ENCODE results near the gene PACSIN1. TPM values are rescaled to one million over a fixed set of nuclear protein-coding genes. Genes with fewer than 3 reads are reported as not detected.

PACSIN1 gene
- total RNA-seq, 1 donor from 2014 or later: 0.11 TPM

DNA sequence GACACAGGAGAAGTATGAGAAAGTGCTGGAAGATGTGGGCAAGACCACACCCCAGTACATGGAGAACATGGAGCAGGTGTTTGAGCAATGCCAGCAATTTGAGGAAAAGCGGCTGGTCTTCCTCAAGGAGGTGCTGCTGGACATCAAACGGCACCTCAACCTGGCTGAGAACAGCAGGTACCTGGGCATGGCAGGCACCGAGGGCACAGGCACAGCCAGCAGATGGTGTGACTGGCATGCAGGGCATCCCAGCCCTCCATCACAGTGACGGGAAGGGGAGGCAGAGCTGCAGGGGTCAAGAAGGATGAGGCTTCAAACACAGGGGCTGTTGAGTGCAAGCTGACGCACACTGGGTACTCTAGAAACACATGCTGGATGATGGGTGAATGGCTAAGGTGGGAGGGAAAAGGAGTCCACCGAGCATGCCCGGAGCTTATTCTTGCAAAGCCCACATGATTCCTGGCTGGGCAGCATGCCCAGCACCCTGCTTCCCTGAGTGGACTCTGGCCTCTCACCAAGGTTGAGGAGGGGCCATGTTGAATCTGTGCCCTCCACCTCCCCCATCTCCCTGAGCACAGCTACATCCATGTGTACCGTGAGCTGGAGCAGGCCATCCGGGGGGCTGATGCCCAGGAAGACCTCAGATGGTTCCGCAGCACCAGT, 63.9 kb downstream of the PACSIN1 start:
- ATAC-seq (ENCODE audit: low read depth): no peak
- Mint-ChIP-seq H3K36me3 (ENCODE audit: low read depth) (no peaks in the 10 kb centered on the region), H3K27ac (no peak overlapping the region), H3K27me3 (no peaks in the 10 kb centered on the region), H3K4me1 (peaks cover 7% of the 10 kb centered on the region), H3K4me3 (no peak overlapping the region), H3K9me3 (no peaks in the 10 kb centered on the region)
- TF ChIP-seq, protein P1, sequence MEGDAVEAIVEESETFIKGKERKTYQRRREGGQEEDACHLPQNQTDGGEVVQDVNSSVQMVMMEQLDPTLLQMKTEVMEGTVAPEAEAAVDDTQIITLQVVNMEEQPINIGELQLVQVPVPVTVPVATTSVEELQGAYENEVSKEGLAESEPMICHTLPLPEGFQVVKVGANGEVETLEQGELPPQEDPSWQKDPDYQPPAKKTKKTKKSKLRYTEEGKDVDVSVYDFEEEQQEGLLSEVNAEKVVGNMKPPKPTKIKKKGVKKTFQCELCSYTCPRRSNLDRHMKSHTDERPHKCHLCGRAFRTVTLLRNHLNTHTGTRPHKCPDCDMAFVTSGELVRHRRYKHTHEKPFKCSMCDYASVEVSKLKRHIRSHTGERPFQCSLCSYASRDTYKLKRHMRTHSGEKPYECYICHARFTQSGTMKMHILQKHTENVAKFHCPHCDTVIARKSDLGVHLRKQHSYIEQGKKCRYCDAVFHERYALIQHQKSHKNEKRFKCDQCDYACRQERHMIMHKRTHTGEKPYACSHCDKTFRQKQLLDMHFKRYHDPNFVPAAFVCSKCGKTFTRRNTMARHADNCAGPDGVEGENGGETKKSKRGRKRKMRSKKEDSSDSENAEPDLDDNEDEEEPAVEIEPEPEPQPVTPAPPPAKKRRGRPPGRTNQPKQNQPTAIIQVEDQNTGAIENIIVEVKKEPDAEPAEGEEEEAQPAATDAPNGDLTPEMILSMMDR (IDR thresholded peaks at IDR 0.05): no peak
- DNase-seq: no peak
- intact Hi-C loops (cut with micrococcal nuclease): loop anchor here (5.0 to 10.0 kb wide), 2 partner anchors 62 to 225 kb away; partner anchors contain the start of genes PACSIN1 and SNRPC
- CTCF ChIA-PET: no interaction called here
- POLR2A ChIA-PET: no interaction called here

DNA sequence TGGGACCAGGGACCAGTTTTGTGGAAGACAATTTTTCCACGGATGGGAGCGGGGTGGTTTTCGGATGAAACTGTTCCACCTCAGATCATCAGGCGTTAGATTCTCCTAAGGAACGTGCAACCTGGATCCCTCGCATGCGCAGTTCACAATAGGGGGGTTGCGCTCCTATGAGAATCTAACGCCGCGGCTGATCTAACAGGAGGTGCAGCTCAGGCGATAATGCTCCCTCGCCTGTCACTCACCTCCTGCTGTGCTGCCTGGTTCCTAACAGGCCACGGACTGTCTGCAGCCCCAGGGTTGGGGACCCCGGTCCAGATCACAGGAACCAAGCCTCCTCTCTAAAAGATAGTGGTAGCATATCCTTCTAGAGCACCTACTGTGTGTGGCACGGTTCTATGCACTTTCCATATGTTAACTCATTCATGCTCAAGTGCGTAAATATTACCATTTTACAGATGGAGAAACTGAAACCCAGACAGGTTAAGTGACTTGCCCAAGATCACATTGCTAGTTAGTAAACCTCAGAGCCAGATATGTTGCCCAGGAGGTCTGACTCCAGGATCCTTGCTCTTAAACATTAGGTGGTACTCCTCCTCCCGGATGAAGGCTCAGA, 65.0 kb downstream of the PACSIN1 start:
- no peaks in the 10 kb centered on the region for H3K27me3 Mint-ChIP-seq
- peaks cover 7% of the 10 kb centered on the region for H3K4me1 Mint-ChIP-seq
- H3K4me3 Mint-ChIP-seq: no peak overlapping the region
- ATAC-seq (ENCODE audit: low read depth): no peak
- H3K36me3 Mint-ChIP-seq (ENCODE audit: low read depth): no peaks in the 10 kb centered on the region
- no peak overlapping the region for H3K27ac Mint-ChIP-seq
- no peak for DNase-seq
- intact Hi-C loops (cut with micrococcal nuclease): no loop called here
- TF ChIP-seq, protein P1 (IDR thresholded peaks at IDR 0.05): no peak
- ChIA-PET CTCF (interaction anchor here (0.6 kb wide), 1 partner anchor 125 kb away, joined by 3 read pairs; no protein-coding TSS in a partner anchor), POLR2A (no interaction called here)
- H3K9me3 Mint-ChIP-seq: no peaks in the 10 kb centered on the region

DNA sequence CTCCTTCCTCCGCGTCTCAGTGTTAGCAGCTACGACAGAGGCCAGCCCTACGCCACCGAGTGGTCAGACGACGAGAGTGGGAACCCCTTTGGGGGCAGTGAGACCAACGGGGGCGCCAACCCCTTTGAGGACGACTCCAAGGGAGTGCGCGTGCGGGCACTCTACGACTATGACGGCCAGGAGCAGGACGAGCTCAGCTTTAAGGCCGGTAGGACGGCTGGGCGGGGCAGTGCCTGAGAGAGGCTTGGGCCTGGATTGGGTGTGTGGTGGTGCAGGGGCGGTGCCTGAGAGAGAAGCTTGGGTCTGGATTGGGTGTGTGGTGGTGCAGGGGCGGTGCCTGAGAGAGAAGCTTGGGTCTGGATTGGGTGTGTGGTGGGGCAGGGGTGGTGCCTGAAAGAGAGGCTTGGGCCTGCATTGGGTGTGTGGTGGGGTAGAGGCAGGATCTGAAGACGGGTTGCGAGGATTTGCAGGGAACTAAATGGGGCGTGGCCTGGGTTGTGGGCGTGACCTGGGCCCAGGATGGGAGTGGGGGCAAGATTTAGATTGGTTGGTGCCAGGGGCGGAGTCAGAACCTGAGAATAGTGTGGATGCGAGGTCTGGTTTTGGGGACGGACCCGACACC, 65.8 kb downstream of the PACSIN1 start:
- Mint-ChIP-seq H3K36me3 (ENCODE audit: low read depth) (no peaks in the 10 kb centered on the region), H3K4me3 (no peak overlapping the region), H3K27ac (no peak overlapping the region), H3K9me3 (no peaks in the 10 kb centered on the region), H3K27me3 (no peaks in the 10 kb centered on the region), H3K4me1 (peaks cover 7% of the 10 kb centered on the region)
- intact Hi-C loops (cut with micrococcal nuclease): no loop called here
- ChIA-PET POLR2A (no interaction called here), CTCF (interaction anchor here (0.6 kb wide), 1 partner anchor 124 kb away, joined by 3 read pairs; no protein-coding TSS in a partner anchor)
- DNase-seq (no peak), ATAC-seq (ENCODE audit: low read depth) (no peak)
- TF ChIP-seq, protein P1 (IDR thresholded peaks at IDR 0.05): no peak

DNA sequence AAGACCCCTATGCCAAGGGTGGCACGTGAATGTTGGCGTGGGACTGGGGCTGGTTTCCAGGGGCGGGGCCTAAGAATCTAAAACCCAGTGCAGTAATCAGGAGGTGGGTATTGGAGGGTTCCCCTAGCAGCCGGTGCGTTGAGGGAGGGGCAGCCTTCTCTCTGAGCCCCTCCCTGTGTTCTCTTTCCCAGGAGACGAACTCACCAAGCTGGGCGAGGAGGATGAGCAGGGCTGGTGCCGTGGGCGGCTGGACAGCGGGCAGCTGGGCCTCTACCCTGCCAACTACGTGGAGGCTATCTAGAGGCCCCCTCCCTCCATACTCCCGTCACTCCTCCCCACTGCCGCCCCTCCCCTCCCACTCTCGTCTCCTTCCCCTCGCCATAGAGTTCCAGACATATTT, 66.4 kb downstream of the PACSIN1 start:
- Mint-ChIP-seq H3K4me1 (peaks cover 5% of the 10 kb centered on the region), H3K9me3 (no peaks in the 10 kb centered on the region), H3K27ac (no peak overlapping the region), H3K27me3 (no peaks in the 10 kb centered on the region), H3K36me3 (ENCODE audit: low read depth) (no peaks in the 10 kb centered on the region), H3K4me3 (no peak overlapping the region)
- ChIA-PET POLR2A (no interaction called here), CTCF (no interaction called here)
- intact Hi-C loops (cut with micrococcal nuclease): no loop called here
- ATAC-seq (ENCODE audit: low read depth): no peak
- TF ChIP-seq, protein P1 (IDR thresholded peaks at IDR 0.05): no peak
- no peak for DNase-seq

DNA sequence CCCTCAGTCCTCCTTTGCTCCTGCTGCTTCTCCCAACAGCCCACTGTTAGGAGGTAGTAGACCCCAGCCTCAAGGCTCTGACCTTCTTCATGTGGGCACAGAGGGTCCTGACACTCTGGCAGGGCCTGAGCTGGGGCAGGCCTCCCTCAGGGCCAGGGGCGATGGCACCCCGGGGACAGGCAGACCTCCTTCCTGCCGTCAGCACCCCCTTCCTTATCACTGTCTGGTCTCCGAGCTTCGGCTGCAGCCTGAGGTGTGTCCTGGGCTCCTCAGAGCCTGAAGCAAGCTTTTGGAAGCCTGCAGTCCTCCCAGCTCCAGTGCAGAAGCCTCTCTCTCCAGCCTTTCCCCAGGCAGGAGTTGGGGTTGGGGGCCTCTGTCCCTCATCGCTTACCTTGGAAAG, 68.3 kb downstream of the PACSIN1 start:
- Mint-ChIP-seq H3K4me3 (no peak overlapping the region), H3K36me3 (ENCODE audit: low read depth) (no peaks in the 10 kb centered on the region), H3K4me1 (no peaks in the 10 kb centered on the region), H3K27ac (no peak overlapping the region), H3K27me3 (no peaks in the 10 kb centered on the region), H3K9me3 (no peaks in the 10 kb centered on the region)
- no peak for DNase-seq
- ChIA-PET CTCF (no interaction called here), POLR2A (no interaction called here)
- TF ChIP-seq, protein P1 (IDR thresholded peaks at IDR 0.05): no peak
- ATAC-seq (ENCODE audit: low read depth): no peak
- intact Hi-C loops (cut with micrococcal nuclease): no loop called here
